Peyer's patch (tissue), 4 donors: Measurements from ENCODE around the gene HTT.

Source experiments
- POLR2A ChIP-seq, 2 donors: fragments of 450-650 bp; IDR thresholded peaks; one replicate each; pipeline ENCODE4 v1.5.1; 2017; ENCODE audit warnings: antibody characterized with exemption in 2 of 2, mild to moderate bottlenecking in 2 of 2, moderate library complexity in 2 of 2
- TF ChIP-seq, protein P1 (sequence below), 6 experiments: fragments of 450-650 bp in 4 of 6; fragments of 200-600 bp in 2 of 6; sonication (generic) in 1 of 6; IDR thresholded peaks; one replicate each; pipeline ENCODE4 v1.5.1; 2017 to 2019; ENCODE audit warnings: antibody characterized with exemption in 6 of 6, mild to moderate bottlenecking in 3 of 6, moderate library complexity in 1 of 6

DNA sequence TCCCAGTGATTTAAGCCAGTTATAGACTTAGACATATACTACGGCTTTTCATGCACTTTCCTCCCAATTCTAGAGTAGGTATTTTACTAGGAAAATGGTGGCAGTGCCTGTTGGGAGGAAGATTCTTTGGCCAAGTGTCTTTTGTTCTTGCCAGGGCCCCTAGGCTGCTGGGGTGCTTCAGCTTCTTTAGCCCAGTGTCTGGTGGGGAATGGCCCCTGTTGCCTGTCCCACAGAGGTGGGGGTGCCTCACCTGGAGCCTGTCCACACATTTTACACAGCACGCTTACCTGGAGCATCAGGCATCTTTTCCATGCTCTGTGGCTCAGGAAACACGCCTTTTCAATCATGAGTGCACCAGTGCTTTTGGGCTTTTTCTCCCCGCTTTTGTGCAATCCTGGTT, 141.3 kb downstream of the HTT start:
- TF ChIP-seq, protein P1, sequence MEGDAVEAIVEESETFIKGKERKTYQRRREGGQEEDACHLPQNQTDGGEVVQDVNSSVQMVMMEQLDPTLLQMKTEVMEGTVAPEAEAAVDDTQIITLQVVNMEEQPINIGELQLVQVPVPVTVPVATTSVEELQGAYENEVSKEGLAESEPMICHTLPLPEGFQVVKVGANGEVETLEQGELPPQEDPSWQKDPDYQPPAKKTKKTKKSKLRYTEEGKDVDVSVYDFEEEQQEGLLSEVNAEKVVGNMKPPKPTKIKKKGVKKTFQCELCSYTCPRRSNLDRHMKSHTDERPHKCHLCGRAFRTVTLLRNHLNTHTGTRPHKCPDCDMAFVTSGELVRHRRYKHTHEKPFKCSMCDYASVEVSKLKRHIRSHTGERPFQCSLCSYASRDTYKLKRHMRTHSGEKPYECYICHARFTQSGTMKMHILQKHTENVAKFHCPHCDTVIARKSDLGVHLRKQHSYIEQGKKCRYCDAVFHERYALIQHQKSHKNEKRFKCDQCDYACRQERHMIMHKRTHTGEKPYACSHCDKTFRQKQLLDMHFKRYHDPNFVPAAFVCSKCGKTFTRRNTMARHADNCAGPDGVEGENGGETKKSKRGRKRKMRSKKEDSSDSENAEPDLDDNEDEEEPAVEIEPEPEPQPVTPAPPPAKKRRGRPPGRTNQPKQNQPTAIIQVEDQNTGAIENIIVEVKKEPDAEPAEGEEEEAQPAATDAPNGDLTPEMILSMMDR (IDR thresholded peaks at IDR 0.05): no peak
- no peak for TF ChIP-seq POLR2A (IDR thresholded peaks at IDR 0.05)
